OCI-LY1 (cell line): ENCODE data around the gene OXNAD1.

ENCODE experiments used
- CTCF ChIP-seq: fragments of 200-600 bp; sonication (generic), shearing (Covaris generic); IDR thresholded peaks from 2 replicates; pipeline ENCODE4 v1.5.1; 2017; ENCODE audit warnings: mild to moderate bottlenecking, antibody characterized with exemption, low read length, moderate library complexity, mixed read lengths
- EZH2 ChIP-seq: fragments of 200-600 bp; sonication (generic), shearing (Covaris generic); IDR thresholded peaks from 2 replicates; pipeline ENCODE4 v1.8.0; 2017; ENCODE audit warnings: borderline replicate concordance, mixed run types, mild to moderate bottlenecking, antibody characterized with exemption, low read length, moderate library complexity, mixed read lengths

GRCh38 chr3:16241225-16241624 is 23.8 kb upstream of the OXNAD1 start:
- no peak for TF ChIP-seq CTCF
- TF ChIP-seq EZH2 = no peak
